ENCODE data around the gene CTIF.

The CTIF gene

DNA sequence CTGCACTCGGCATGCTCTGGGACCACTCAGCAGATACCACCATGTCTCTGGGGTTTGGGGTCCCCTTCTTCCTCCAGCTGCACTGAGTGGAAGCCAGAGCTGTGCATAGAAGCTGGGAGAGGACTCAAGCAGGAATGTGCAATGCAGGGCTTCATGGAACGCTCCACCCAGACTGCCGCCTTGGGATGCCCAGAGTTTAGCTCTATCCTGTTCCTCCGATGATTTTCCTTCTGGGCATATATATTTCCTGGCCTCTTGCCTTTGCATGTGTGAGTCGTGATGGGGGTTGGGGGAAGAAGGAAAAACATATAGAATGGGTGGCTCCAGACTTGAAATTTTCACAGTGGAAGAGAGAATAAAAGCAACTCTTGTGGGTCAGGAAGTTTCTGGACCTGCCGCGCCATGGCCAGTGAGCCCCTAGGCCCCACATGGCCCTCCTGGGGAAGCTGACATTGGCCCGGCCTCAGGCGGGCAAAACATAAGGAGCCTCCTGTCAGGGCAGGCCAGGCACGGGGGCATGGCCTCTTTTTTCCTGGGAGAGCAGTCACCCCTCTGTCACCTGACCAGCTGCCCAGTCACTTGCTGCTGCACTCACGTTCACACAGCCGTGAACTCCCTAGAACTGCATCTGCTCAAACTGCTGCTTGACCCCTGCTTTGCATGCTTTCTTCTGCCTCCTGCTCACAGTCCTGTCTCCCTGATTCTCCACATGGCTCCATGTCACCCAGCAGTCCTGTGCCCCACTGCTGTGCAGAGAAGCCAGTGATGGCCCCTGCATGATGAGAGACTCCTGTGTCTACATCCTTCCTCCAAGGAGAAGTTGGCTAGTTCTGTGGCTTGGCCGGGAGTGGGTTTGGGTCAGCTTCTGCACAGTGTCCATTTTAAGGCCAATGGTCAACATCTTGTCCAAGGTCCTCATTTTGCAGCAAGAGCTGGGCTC is 197.8 kb downstream of the CTIF start:
- DNase-seq, result peak; percentile 55

DNA sequence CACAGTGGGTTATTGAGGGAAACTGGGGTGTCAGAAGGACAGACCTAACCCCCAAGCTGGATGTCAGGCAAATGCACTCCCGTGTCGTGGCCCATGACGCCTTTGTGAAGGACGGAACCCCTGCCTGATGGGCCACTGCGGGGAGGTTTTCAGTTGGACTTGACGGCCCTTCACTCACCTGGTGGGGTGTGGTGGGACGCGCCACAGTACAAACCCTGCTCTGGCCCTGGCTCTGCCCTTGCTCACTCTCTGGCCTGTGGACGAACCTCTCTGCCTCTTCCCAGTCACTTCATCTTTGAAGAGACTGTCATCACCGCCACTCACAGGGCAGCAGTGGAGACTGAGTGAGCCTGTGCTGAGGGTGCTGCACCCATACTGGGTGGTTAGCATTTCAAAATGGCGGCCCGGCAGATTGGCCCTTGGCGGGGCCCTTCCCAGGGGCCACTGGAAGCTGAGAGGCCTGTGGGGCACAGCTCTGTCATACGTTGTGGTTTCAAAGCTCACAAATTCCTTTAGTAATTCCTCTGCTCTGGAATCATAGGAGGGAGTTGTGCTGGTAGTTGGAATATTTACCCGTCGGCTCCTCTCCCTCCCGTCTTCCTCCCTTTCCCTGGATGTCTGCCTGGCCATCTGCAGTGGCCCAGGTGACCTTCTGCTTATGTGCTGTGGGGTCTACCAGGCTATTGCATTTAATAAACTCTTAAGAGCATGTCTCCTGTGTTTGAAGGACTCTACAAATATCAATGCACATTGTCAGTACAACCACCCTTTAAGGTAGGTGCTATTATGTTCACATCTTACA is 200.6 kb downstream of the CTIF start:
- DNase-seq, result peak; percentile 49

DNA sequence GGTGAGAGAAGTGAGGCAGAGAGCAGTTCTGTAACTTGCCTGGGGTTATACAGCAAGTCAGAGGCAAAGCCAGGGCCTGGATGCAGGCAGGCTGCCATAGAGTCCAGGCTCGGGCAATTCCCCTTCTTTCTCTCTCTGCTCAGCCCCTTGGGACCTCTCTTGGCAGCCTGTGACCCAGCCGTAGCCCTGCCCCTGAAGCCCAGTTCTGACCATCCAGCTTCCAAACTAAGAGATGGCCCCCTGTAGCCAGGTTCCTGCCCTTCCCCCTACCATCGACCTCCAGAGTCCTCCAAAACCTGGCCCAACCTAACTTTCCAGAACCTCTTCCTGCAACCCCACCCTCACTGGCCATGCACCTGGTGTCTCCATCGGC is 201.2 kb downstream of the CTIF start:
- no peak for DNase-seq

DNA sequence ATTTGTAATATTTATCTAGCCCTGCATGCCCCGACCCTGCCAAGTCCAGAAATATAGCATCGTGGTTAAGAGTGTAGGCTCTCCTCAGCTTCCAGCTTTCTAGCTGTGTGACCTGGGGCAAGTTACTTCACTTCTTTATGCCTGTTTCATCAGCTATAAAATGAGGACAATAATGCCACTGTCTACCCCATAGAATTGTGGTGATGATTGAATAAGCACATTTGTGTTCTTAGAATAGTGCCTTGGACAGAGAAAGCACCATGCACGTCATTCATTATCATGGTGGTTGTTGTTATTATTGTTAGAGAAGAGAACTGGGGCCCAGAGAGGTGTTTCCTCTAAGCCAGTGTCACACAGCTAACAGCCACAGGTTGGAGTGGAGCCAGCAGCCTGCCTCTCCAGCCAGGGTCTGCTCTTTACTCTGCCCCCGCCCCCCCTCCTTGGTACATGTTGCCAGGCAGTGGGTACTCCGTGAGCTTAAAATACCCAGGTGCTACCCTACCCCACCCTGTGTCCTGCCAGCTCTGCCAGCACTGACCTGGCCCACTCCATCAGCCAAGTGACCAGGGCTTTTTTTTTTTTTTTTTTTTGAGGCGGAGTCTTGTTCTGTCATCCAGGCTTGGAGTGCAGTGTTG is 202.1 kb downstream of the CTIF start:
- no peak for DNase-seq

DNA sequence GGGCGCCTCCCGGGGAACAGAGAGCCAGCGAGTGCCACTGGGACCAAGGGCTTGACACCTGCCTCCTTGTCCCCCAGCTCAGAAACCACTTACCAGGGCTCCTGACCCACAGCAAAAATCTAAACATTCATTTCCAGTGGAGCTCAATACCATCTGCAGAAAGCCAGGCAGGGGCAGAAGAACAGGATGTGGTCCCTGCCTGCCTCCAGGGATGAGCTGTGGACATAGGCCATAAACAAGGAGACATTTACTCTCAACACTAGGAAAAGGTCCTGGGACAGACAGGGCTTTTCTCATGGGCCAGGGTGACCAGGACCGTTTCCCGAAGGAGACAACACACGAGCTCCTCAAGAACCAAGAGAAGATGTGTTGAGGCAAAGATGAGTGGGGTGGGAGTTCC is 203.0 kb downstream of the CTIF start:
- no peak for DNase-seq

DNA sequence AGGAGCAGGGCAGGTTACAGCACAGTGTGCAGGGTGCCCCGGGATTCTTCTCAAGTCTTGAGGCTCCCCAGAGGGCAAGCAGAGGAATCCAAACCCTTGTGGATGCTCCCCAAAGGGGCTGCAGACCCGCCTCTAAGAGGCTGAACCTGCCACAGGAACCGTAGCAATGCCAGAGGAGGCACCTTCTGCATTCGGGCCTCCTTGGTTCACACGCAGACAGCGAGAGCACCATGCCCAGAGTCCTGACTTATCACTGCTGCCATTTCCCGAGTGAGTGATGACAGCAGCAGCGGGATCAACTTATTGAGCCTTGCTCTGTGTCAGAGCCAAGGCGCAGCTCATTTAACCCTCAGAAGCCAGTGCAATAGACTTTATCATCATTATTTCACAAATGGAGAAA is 203.5 kb downstream of the CTIF start:
- DNase-seq, result no peak

DNA sequence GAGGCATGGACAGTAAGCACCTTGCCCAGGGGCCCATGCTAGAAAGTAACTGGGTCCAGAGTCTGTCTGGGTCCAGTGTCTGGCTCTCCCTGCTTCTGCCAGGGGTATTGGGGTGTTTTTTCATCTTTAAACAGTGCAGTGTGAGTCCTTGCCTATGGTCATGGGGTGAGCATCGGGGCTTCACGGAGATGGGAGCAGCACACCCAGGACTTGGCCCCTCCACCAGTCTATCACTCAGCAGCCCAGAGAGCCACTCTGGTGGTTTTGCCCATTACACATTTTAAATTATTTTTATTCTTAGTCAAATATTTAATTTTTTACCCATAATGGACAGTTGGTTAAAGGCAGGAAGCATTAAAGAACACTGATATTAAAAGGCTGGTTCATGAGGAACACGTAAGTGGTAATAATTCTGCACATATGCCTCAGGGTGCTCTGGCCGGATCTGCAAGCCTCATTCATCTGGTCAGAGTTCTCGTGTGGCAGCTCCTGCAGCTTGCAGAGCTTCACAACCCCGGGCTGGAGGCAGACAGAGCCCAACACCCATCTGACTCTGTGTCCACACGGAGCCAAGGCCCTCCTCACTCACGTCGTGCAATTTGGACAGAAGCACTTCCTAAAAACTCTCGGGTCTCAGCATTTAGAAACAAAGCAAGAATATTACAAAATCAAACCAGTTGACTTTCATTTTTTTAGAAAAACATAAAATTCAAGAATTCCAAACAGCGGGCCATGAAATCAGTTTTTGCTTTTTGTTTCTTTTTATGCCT is 204.1 kb downstream of the CTIF start:
- DNase-seq, result peak; percentile 78

DNA sequence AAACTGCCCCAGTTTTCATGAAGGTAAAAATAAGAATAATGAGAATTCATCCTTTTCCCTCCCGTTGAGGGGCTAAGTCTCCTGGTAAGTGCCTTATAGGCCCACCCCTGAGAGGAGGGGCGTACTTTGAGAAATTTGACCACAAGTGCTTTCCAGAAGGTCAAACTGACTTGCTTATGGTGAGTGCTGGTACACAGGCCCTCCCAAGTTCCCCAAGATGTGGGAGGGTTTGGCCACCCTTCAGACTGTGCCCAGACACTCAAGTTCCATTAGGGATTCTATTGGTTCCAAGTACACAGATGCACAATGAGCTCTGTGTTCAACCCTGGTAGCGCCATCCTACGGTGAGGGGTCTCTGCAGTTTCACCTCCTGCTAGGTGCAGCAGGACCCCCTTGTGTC is 205.1 kb downstream of the CTIF start:
- DNase-seq, result no peak

DNA sequence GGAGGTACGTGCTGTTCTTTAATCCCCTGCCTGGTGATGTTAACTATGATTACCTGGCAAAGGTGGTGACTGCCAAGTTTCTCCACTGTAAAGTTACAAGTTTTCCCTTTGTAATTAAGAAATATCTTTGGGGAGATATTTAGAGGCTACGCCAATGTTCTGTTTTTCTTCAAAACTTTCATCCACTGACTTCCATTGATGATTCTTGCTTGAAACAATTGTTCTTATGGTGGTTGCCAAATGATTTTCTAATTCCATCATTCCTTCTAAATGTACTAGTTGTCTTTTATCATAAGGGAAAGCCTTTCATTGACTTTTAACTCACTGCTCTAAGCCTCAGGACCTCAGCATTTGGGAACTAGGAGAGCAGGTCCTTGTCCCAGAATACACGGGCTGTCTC is 206.5 kb downstream of the CTIF start:
- no peak for DNase-seq

DNA sequence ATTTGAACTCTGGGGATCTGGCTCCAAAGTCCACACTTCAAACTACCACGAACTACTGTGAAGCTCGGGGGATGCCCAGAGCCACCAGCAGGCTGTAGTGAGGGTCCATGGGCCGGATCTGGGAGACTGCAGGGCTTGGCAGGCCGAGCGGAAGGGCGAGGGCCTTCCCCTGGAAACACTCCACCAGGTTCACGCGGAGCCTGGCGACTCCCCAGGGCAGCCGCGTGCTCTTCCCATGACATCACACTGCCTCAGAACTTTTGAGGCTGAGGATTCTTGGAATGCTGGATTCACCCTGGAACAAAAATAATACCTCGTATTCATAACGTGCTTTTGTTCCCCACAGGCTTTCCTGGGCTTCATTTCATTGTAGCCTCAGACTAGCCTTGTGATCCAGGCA is 210.9 kb downstream of the CTIF start:
- peak; percentile 87 for DNase-seq

DNA sequence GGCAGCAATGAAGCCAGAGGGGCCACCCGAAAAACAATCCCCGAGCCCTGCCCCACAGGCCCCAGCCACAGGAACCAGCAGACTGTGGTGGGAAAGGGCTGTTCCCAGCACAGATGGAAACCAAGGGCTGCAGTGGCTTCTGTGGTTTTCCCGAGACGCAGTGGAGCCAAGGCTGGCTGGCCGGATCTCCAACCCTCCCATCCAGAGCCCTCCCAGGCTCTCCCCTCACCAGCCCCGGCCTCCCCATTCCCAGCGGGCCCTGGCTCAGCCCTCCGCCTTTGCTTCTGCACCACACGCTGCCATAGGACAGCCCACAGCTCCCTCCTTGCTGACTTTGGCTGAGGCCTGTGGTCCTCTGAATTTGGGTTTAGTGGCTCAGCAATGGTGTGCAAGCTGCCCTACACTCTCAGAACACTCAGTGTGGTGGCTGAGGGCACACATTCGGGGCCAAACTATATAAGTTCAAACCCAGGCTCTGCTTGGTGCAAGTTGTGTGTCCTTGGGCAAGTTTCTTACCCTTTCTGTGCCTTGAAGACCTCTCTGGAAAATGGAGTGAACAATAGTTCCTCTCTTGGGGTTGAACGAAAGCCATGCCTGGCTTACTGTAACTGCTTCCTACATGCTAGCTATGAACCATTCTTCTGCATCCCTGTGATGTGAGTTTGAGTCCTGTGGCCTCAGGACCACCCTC is 211.8 kb downstream of the CTIF start:
- peak; percentile 73 for DNase-seq

DNA sequence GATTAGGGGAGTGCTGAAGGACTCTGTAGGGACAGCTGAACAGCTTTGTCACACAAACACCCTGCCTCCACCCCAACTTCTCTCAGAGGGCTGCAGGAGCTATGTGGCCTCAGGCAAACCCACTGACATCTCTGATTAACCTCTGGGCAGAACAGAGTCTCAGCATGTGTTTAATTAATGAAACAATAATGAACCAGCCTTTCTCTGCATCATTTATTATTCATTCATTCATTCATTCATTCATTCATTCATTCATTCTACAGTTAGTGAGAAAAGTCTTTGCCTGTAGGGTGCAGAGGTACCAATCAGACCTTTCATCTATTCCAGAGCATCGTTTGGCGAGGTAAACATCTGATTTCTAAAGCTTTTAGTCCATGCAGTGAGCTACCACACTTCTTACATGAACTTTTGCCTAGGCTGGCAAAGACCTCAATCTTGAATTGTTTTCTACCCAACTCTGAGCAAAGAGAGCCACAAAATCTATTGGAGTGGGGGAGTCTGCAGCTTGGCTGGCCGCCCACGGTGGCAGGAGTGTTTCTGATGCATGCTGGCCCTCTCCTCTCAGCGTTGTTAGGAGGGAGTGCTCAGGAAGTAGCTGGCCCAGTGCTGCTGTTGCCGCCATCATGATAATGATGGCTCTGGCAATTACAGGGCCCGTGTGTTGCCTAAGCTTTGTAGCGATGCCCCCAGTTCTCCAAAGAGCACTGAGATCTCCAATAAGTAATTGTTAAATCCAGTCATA is 213.1 kb downstream of the CTIF start:
- no peak for DNase-seq

DNA sequence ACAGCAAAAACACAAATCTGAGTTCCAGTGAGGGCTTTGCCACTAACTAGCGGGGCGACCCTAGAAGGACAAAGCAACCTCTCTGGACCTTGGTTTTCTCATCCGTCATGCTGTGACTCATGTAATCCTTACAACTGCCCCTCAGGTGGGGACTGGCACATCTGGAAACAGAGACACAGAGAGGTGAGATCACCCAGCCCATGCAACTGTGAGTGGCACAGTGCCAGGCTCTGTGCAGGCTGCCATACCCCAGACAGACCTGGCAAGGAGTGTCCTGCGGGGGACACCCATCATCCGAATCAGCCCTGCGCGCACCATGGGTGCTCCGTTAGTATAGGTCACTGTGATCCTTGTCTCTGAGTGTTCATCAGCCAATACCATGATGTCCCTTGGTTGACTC is 213.6 kb downstream of the CTIF start:
- no peak for DNase-seq

DNA sequence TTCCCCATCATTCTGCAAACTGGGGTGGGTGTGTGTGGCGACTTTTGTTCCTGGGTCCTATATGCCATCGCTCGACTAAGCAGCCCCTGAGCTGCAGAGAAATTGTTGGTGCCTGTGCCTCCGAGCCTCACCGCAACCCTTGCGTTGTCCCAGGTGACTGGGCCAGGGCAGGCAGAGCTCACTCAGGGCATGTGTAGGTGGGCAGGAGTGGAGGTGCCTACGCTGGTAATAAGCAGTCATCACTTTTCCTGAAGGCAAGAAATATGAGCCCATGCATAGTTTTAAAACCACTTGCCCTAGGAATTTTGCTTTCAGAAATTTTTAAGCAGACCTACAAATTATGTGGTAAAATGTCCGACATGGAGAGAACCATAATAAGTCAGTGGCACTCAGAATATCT is 214.1 kb downstream of the CTIF start:
- DNase-seq, result no peak

DNA sequence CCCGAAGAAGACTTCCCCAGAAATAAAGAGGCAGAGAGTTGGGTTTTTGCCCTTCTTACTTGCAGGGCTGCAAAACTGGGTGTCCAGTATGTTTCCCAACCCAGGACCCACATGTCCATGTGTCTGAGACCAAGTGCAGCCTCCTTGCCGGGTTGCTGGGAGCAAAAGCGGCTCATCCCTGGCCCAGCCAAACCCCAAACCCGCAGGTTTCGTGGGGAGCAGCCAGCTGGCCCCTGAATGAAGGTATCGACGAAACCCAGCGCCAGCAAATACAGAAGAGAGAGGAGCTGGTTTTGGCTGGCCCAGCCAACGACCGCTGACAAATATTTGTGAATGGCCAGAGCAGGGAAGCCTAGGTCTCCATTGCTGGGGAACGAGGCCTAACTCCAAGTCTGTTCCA is 214.9 kb downstream of the CTIF start:
- DNase-seq, result no peak

DNA sequence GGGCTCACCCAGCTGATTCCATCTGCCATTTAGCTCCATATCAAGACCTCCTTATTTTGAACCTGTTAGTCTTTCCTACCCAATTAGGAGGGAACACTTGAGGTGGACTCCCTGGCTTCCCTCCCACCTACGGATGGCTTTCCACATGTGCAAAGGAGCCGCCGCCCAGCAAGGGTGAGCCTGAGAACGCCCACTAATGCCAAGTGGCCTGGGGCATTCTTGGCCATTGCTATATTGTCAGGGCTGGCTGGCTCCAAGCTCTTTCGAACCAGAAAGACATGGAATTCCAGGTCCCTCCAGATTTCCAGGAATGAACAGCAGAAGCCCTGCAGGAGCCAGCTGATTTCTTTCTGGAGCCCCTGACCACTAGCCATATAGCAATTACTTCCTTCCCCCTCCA is 215.7 kb downstream of the CTIF start:
- no peak for DNase-seq

DNA sequence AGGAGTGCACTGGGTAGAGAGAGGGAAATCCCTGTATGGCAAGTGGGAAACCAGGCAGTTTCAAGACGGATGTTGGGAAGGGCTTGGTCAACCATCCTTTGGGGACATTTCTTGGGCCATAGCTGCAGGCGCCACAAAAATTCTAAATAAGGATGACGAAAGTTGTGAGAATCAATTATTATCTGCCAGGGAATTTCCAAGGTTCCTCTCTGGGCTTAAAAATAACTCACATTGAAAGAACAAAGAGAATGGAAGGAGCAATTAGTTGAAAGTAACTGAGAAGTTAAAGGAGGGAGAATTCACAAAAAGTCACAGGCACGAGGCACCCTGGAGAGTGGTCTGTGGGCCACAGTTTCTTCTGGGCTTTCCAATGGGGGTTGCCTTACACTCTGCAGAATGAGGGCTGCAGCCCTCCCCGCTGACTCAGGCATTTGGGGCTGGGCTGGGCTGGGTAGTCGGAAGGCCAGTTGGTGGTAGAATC is 216.2 kb downstream of the CTIF start:
- DNase-seq, result no peak

DNA sequence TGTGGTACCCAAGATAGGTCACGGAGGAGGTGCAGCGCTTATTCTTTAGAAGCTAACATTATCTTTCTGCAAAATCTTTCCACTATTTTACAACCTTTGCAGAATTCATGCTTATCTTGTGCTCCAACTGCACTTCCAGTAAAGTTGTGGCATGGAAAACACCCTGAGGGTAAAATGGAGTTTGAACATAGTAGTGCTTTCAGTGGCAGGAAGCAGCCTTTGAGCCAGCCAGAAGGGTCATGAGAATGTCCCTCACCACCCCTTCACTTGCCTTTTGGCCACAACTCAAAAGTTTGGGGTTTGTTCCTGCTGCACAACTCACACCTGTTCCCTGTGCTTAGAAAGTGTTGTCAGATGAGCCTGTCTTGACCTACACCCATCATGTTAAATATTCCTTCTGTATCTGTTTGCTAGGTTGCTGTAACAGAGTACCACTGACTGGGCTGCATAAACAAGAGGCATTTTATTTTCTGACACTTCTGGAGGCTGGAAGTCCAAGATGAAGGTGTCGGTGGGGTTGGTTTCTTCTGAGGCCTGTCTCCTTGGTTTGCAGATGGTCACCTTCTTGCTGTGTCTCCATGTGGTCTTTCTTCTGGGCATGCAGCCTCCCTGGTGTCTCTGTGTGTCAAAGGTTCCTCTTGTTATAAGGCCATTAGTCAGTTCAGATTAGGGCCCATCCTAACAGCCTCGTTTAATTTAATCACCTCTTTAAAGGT is 217.8 kb downstream of the CTIF start:
- no peak for DNase-seq

DNA sequence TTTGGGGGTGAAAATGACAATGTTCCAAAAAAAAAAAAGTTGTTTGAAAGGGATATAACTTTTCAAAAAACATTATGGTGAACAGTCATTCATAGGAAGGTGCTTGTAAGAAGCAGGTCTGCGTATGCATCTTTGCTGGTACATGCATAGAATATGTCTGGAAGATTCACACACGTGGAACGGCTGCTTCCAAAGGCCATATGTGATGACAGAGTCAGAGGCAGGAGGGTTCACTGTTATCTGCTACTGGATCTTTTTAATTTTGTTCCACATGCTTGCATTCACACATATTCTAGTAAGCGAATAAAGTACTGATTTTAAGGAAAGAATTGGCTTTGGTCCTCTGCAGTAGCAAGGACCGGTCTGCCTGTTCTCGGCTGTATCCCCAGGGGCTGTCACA is 218.5 kb downstream of the CTIF start:
- DNase-seq, result no peak

DNA sequence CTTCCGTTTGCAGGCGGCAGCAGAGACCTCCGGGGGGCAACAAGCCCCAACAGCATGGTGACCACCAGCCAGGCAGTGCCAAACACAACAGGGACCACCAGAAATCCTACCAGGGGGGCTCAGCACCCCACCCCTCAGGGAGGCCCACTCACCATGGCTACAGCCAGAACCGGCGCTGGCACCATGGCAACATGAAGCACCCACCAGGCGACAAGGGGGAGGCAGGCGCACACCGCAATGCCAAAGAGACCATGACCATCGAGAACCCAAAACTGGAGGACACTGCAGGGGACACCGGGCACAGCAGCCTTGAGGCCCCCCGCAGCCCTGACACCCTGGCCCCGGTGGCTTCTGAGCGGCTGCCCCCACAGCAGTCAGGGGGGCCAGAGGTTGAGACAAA is 219.1 kb downstream of the CTIF start:
- no peak for DNase-seq

DNA sequence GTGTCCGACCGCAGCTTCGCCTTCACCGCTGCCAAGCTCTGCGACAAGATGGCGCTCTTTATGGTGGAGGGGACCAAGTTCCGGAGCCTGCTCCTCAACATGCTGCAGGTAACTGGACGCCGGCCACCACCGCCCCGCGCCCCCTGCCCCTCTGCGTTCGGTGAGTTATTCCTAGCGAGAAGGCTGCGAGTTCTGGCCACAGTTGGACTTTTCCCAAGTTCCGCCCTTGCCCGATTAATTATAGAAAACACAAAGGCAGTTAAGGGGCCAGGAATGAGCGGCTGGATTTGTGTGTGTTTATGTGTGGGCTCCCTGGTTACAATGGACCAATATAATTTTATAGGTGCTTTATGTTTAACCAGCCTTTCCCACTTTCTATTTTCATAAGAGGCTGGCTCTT is 222.8 kb downstream of the CTIF start:
- no peak for DNase-seq
